HCT116 (cell line): ENCODE measurements around the gene RECQL5. TPM values are rescaled to one million over a fixed set of nuclear protein-coding genes. Genes with fewer than 3 reads are reported as not detected.

ENCODE experiments used
- ATAC-seq: fragments of 200-7000 bp; cut with Tn5 transposase; 2 replicates; pipeline ENCODE4 v1.9.1; 2020; ENCODE audit warnings: mild to moderate bottlenecking, moderate library complexity
- BruUV-seq: library from RNA; stranded (reverse); fragments of 400-500 nt; replicated peaks from 2 replicates; lab custom pipeline; 2021; lab: Mats Ljungman, UMichigan
- CTCF ChIA-PET: fragments of 300-600 bp; sonication (Branson Sonifier 250); formaldehyde crosslinking; loops from one replicate; lab custom pipeline; 2021; ENCODE audit warnings: antibody characterized with exemption; lab: Charles Lee
- POLR2A ChIA-PET: fragments of 300-600, 350-600 bp; sonication (Branson Sonifier 250); formaldehyde crosslinking; loops from one replicate; lab custom pipeline; 2021; ENCODE audit warnings: antibody characterized with exemption; lab: Charles Lee
- RAD21 ChIA-PET, 2 experiments: fragments of 300-600 bp; sonication (Branson Sonifier 250); formaldehyde crosslinking; loops; one replicate each; lab custom pipeline; 2023; ENCODE audit warnings: low total read pairs in 2 of 2; ENCODE audit not compliant: uncharacterized antibody in 2 of 2, unreplicated experiment in 2 of 2, low non-redundant PET in 1 of 2; lab: Charles Lee
- DNase-seq: peaks from one replicate; pipeline ENCODE4 v3.0.0-alpha.2; 2010; ENCODE audit warnings: low read depth, low spot score
- H2AFZ ChIP-seq: fragments of 200-600 bp; shearing (Covaris generic), sonication (generic); 2 replicates; pipeline ENCODE4 v1.6.1; 2017; ENCODE audit warnings: low read depth, mixed run types, mixed read lengths, antibody characterized with exemption, low read length; ENCODE audit not compliant: poor library complexity, severe bottlenecking
- H3K27ac ChIP-seq: 2 replicates; pipeline ENCODE4 v1.5.1; 2012; ENCODE audit warnings: low read depth, low read length
- H3K27me3 ChIP-seq: fragments of 200-600 bp; sonication (generic); 2 replicates; pipeline ENCODE4 v1.6.1; 2016; ENCODE audit warnings: mixed run types, low read length, mixed read lengths; ENCODE audit not compliant: insufficient read depth
- H3K36me3 ChIP-seq, 2 experiments: fragments of 200-500 bp in 1 of 2; fragments of 200-600 bp in 1 of 2; sonication (Bioruptor generic) in 1 of 2; sonication (generic) in 1 of 2; 2 replicates each; pipeline versions ENCODE4 v1.5.1 to v1.6.1; 2014 to 2016; ENCODE audit warnings: low read length in 2 of 2, inconsistent platforms in 1 of 2, mixed read lengths in 1 of 2, mixed run types in 1 of 2; ENCODE audit not compliant: insufficient read depth in 2 of 2, control insufficient read depth in 1 of 2
- H3K4me1 ChIP-seq, 2 experiments: fragments of 200-600 bp in 1 of 2; sonication (generic) in 1 of 2; 2 replicates each; pipeline versions ENCODE4 v1.5.1 to v1.6.1; 2012 to 2017; ENCODE audit warnings: low read length in 2 of 2, inconsistent platforms in 1 of 2, mild to moderate bottlenecking in 1 of 2, mixed read lengths in 1 of 2, mixed run types in 1 of 2, moderate library complexity in 1 of 2; ENCODE audit not compliant: insufficient read depth in 2 of 2, control insufficient read depth in 1 of 2
- H3K4me2 ChIP-seq: fragments of 200-600 bp; sonication (generic); 2 replicates; pipeline ENCODE4 v1.6.1; 2017; ENCODE audit warnings: mixed run types, low read length, mixed read lengths
- H3K4me3 ChIP-seq, 2 experiments: fragments of 200-600 bp in 1 of 2; sonication (generic) in 1 of 2; replicated peaks in 1 of 2; 2 replicates each; pipeline ENCODE4 v1.5.1; 2011 to 2016; ENCODE audit warnings: low read length in 2 of 2, control low read depth in 1 of 2, low read depth in 1 of 2, mild to moderate bottlenecking in 1 of 2, mixed read lengths in 1 of 2, mixed run types in 1 of 2
- H3K79me2 ChIP-seq: fragments of 200-600 bp; sonication (generic); 2 replicates; pipeline ENCODE4 v1.6.1; 2017; ENCODE audit warnings: mild to moderate bottlenecking, mixed run types, low read length, moderate library complexity, mixed read lengths; ENCODE audit not compliant: insufficient read depth
- H3K9ac ChIP-seq: fragments of 200-600 bp; sonication (generic); 2 replicates; pipeline ENCODE4 v1.6.1; 2016; ENCODE audit warnings: low read length, mixed read lengths
- H3K9me2 ChIP-seq: fragments of 200-600 bp; sonication (generic), shearing (Covaris generic); 2 replicates; pipeline ENCODE4 v1.6.1; 2017; ENCODE audit warnings: mixed run types, mild to moderate bottlenecking, moderate library complexity; ENCODE audit not compliant: insufficient read depth
- H3K9me3 ChIP-seq, 2 experiments: fragments of 200-500 bp in 1 of 2; fragments of 200-600 bp in 1 of 2; sonication (Bioruptor generic) in 1 of 2; sonication (generic) in 1 of 2; 2 replicates each; pipeline ENCODE4 v1.6.1; 2014 to 2017; ENCODE audit warnings: low read length in 2 of 2, mixed read lengths in 2 of 2, inconsistent platforms in 1 of 2, low read depth in 1 of 2, mild to moderate bottlenecking in 1 of 2, mixed run types in 1 of 2, moderate library complexity in 1 of 2; ENCODE audit not compliant: control insufficient read depth in 1 of 2, insufficient read depth in 1 of 2
- H4K20me1 ChIP-seq: fragments of 200-600 bp; sonication (generic), shearing (Covaris generic); 2 replicates; pipeline ENCODE4 v1.6.1; 2017; ENCODE audit warnings: mixed run types, mild to moderate bottlenecking, moderate library complexity; ENCODE audit not compliant: insufficient read depth
- CBX3 ChIP-seq: IDR thresholded peaks from 2 replicates; pipeline ENCODE4 v1.6.1; 2012; ENCODE audit warnings: low read depth
- CEBPB ChIP-seq: IDR thresholded peaks from 2 replicates; pipeline ENCODE4 v1.6.1; 2012; ENCODE audit warnings: low read depth
- EGR1 ChIP-seq: IDR thresholded peaks from 2 replicates; pipeline ENCODE4 v1.6.1; 2012; ENCODE audit warnings: low read depth
- EZH2 ChIP-seq: fragments of 200-600 bp; sonication (generic); IDR thresholded peaks from 2 replicates; pipeline ENCODE4 v1.6.1; 2017; ENCODE audit warnings: antibody characterized with exemption, mixed run types
- EZH2phosphoT487 ChIP-seq: fragments of 200-600 bp; IDR thresholded peaks from 2 replicates; pipeline ENCODE4 v1.6.1; 2018; ENCODE audit warnings: antibody characterized with exemption, borderline replicate concordance
- FOSL1 ChIP-seq: IDR thresholded peaks from 2 replicates; pipeline ENCODE4 v1.6.1; 2012; ENCODE audit warnings: low read depth
- JUND ChIP-seq: IDR thresholded peaks from 2 replicates; pipeline ENCODE4 v1.6.1; 2012
- MAX ChIP-seq: IDR thresholded peaks from 2 replicates; pipeline ENCODE4 v1.6.1; 2012
- POLR2AphosphoS5 ChIP-seq: IDR thresholded peaks from 2 replicates; pipeline ENCODE4 v1.6.1; 2011; ENCODE audit warnings: mild to moderate bottlenecking, low read depth, low read length, moderate library complexity
- RAD21 ChIP-seq: IDR thresholded peaks from 2 replicates; pipeline ENCODE4 v1.6.1; 2012; ENCODE audit warnings: low read depth, mild to moderate bottlenecking
- SRF ChIP-seq: IDR thresholded peaks from 2 replicates; pipeline ENCODE4 v1.6.1; 2012; ENCODE audit warnings: low read depth
- YY1 ChIP-seq: IDR thresholded peaks from 2 replicates; pipeline ENCODE4 v1.6.1; 2011; ENCODE audit warnings: low read length, low read depth, moderate library complexity, mild to moderate bottlenecking; ENCODE audit not compliant: insufficient replicate concordance; ENCODE audit errors: extremely low read depth
- ZFX ChIP-seq: fragments of 450-650 bp; IDR thresholded peaks from 2 replicates; pipeline ENCODE4 v1.6.1; 2017
- ZNF274 ChIP-seq: fragments of 200-500 bp; sonication (Bioruptor generic); IDR thresholded peaks from 2 replicates; pipeline ENCODE4 v1.6.1; 2014; ENCODE audit warnings: mild to moderate bottlenecking, low read depth, low read length, inconsistent platforms
- intact Hi-C: fragments of 100-400 bp; cut with micrococcal nuclease; formaldehyde crosslinking; loops from 2 replicates; pipeline ENCODE4 v1.10.0; 2022
- total RNA-seq: library from RNA; stranded (reverse); gene quantifications from one replicate; pipeline ENCODE4 v1.2.1, GENCODE V29; 2021; ENCODE audit not compliant: unreplicated experiment
- TF ChIP-seq, protein P1 (sequence below): IDR thresholded peaks from 2 replicates; pipeline ENCODE4 v1.6.1; 2012; ENCODE audit warnings: low read depth
- TF ChIP-seq, protein P2 (sequence below): IDR thresholded peaks from 2 replicates; pipeline ENCODE4 v1.6.1; 2011; ENCODE audit warnings: mild to moderate bottlenecking, low read length, moderate library complexity; ENCODE audit not compliant: insufficient replicate concordance; ENCODE audit errors: extremely low read depth

The RECQL5 gene
- total RNA-seq, 1 experiment from 2014 or later = 83.3 TPM

- intact Hi-C loops = no loop called here
- RAD21 ChIA-PET = interaction anchor here in 1 of 2 experiments (0.6 kb wide), 1 partner anchor 10 kb away, joined by 3 read pairs; no protein-coding TSS in a partner anchor
Measured at GRCh38 chr17:75590314-75590761, 76.6 kb downstream of the RECQL5 start.

More at GRCh38 chr17:75590314-75590761, 76.6 kb downstream of the RECQL5 start:
- no peak for DNase-seq
- Histone ChIP-seq H3K9me2 (no peaks in the 10 kb centered on the region), H3K9me3 (no peaks in the 10 kb centered on the region), H2AFZ (no peak overlapping the region), H3K27ac (no peak overlapping the region; the same call in 1 of the 2 replicates), H3K4me1 (peaks cover 10 to 33% of the 10 kb centered on the region in 2 experiments; a peak in 3 of 4 replicates), H3K9ac (no peak overlapping the region), H3K79me2 (no peaks in the 10 kb centered on the region), H3K27me3 (no peaks in the 10 kb centered on the region), H3K4me3 (no peak overlapping the region), H3K36me3 (no peaks in the 10 kb centered on the region), H4K20me1 (no peaks in the 10 kb centered on the region), H3K4me2 (no peak overlapping the region)
- POLR2A ChIA-PET = no interaction called here
- no peak for TF ChIP-seq EGR1
- no peak for TF ChIP-seq SRF
- no peak for TF ChIP-seq CEBPB
- no peak for TF ChIP-seq YY1
- no peak for TF ChIP-seq JUND
- TF ChIP-seq, protein P1, sequence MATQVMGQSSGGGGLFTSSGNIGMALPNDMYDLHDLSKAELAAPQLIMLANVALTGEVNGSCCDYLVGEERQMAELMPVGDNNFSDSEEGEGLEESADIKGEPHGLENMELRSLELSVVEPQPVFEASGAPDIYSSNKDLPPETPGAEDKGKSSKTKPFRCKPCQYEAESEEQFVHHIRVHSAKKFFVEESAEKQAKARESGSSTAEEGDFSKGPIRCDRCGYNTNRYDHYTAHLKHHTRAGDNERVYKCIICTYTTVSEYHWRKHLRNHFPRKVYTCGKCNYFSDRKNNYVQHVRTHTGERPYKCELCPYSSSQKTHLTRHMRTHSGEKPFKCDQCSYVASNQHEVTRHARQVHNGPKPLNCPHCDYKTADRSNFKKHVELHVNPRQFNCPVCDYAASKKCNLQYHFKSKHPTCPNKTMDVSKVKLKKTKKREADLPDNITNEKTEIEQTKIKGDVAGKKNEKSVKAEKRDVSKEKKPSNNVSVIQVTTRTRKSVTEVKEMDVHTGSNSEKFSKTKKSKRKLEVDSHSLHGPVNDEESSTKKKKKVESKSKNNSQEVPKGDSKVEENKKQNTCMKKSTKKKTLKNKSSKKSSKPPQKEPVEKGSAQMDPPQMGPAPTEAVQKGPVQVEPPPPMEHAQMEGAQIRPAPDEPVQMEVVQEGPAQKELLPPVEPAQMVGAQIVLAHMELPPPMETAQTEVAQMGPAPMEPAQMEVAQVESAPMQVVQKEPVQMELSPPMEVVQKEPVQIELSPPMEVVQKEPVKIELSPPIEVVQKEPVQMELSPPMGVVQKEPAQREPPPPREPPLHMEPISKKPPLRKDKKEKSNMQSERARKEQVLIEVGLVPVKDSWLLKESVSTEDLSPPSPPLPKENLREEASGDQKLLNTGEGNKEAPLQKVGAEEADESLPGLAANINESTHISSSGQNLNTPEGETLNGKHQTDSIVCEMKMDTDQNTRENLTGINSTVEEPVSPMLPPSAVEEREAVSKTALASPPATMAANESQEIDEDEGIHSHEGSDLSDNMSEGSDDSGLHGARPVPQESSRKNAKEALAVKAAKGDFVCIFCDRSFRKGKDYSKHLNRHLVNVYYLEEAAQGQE = no peak
- no peak for TF ChIP-seq POLR2AphosphoS5
- no peak for TF ChIP-seq RAD21
- TF ChIP-seq ZFX = no peak
- no peak for TF ChIP-seq EZH2phosphoT487
- no peak for TF ChIP-seq FOSL1
- no peak for TF ChIP-seq EZH2
- TF ChIP-seq ZNF274 = no peak
- TF ChIP-seq, protein P2, sequence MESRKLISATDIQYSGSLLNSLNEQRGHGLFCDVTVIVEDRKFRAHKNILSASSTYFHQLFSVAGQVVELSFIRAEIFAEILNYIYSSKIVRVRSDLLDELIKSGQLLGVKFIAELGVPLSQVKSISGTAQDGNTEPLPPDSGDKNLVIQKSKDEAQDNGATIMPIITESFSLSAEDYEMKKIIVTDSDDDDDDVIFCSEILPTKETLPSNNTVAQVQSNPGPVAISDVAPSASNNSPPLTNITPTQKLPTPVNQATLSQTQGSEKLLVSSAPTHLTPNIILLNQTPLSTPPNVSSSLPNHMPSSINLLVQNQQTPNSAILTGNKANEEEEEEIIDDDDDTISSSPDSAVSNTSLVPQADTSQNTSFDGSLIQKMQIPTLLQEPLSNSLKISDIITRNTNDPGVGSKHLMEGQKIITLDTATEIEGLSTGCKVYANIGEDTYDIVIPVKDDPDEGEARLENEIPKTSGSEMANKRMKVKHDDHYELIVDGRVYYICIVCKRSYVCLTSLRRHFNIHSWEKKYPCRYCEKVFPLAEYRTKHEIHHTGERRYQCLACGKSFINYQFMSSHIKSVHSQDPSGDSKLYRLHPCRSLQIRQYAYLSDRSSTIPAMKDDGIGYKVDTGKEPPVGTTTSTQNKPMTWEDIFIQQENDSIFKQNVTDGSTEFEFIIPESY = no peak
- no peak for TF ChIP-seq MAX
- TF ChIP-seq CBX3 = no peak
- CTCF ChIA-PET = interaction anchor here (4.3 kb wide), 1 partner anchor 11 kb away, joined by 45 read pairs; no protein-coding TSS in a partner anchor
- BruUV-seq = no TSS peak
- ATAC-seq = no peak
